Right renal pelvis (tissue), 4 donors: ENCODE data around the gene BSG. TPM values are rescaled to one million over a fixed set of nuclear protein-coding genes. Genes with fewer than 3 reads are reported as not detected.

ENCODE experiments used
- polyA plus RNA-seq, 4 donors: library from polyadenylated mRNA; unstranded; fragments of 120-200 nt; gene quantifications; one replicate each; pipeline ENCODE4 v1.2.1, GENCODE V29; 2013; ENCODE audit not compliant: insufficient read length in 4 of 4

BSG gene
- polyA plus RNA-seq, 4 donors: 419 to 639 (median 444) TPM

Other genes starting within 250 kb of the BSG start
- 10 to 100 TPM; 23.6 to 32.8 (median 24.5) TPM for gene MIER2, start 227.8 kb upstream of the BSG start, polyA plus RNA-seq
- 1 to 10 TPM; 1.4 to 3.4 (median 1.8) TPM for gene C2CD4C, start 163.4 kb upstream of the BSG start, polyA plus RNA-seq
- 10 to 100 TPM; 25.1 to 41.9 (median 28.7) TPM for gene SHC2, start 111.6 kb upstream of the BSG start, polyA plus RNA-seq
- gene MADCAM1, start 76.1 kb upstream of the BSG start, polyA plus RNA-seq: 1 to 10 TPM; 2.8 to 5.6 (median 3.6) TPM
- gene TPGS1, start 65.1 kb upstream of the BSG start, polyA plus RNA-seq: 10 to 100 TPM in 1 of 4 donors, 1 to 10 TPM in 3; 5.5 to 18.3 (median 6.6) TPM
- 10 to 100 TPM; 56.1 to 75.0 (median 60.6) TPM for gene CDC34, start 40.8 kb upstream of the BSG start, polyA plus RNA-seq
- under 1 TPM; 0.17 to 0.43 (median 0.29) TPM for gene GZMM, start 28.5 kb upstream of the BSG start, polyA plus RNA-seq
- gene HCN2, start 17.3 kb downstream of the BSG start, polyA plus RNA-seq: under 1 TPM; 0.18 to 0.44 (median 0.23) TPM
- gene POLRMT, start 60.9 kb downstream of the BSG start, polyA plus RNA-seq: 10 to 100 TPM; 52.8 to 71.6 (median 57.0) TPM
- under 1 TPM; 0.23 to 0.73 (median 0.48) TPM for gene FGF22, start 67.3 kb downstream of the BSG start, polyA plus RNA-seq
- gene RNF126, start 90.6 kb downstream of the BSG start, polyA plus RNA-seq: 10 to 100 TPM; 20.8 to 36.7 (median 27.4) TPM
- gene FSTL3, start 103.8 kb downstream of the BSG start, polyA plus RNA-seq: 10 to 100 TPM; 13.8 to 22.5 (median 16.3) TPM
- gene PRSS57, start 122.9 kb downstream of the BSG start, polyA plus RNA-seq: under 1 TPM; 0.17 to 0.48 (median 0.37) TPM
- gene PALM, start 136.3 kb downstream of the BSG start, polyA plus RNA-seq: 100 to 1,000 TPM in 1 of 4 donors, 10 to 100 TPM in 3; 79.7 to 121 (median 87.5) TPM
- 1 to 10 TPM; 7.6 to 9.7 (median 8.0) TPM for gene MISP, start 178.5 kb downstream of the BSG start, polyA plus RNA-seq
- gene PTBP1, start 224.9 kb downstream of the BSG start, polyA plus RNA-seq: 100 to 1,000 TPM; 365 to 458 (median 390) TPM
- 10 to 100 TPM in 3 of 4 donors, 1 to 10 TPM in 1; 8.6 to 19.1 (median 13.6) TPM for gene PLPPR3, start 249.4 kb downstream of the BSG start, polyA plus RNA-seq